C4-2B (cell line): ENCODE measurements around the gene RAB4A.

Experiments used
- H3K27ac ChIP-seq: fragments of 450-650 bp; 2 replicates; pipeline ENCODE4 v1.5.1; 2017
- ZFX ChIP-seq: fragments of 450-650 bp; IDR thresholded peaks from 2 replicates; pipeline ENCODE4 v1.6.1; 2017
- TF ChIP-seq, protein P1 (sequence below): fragments of 450-650 bp; conservative IDR thresholded peaks from 2 replicates; pipeline ENCODE4 v1.5.1; 2017; ENCODE audit warnings: mild to moderate bottlenecking

The RAB4A gene

DNA sequence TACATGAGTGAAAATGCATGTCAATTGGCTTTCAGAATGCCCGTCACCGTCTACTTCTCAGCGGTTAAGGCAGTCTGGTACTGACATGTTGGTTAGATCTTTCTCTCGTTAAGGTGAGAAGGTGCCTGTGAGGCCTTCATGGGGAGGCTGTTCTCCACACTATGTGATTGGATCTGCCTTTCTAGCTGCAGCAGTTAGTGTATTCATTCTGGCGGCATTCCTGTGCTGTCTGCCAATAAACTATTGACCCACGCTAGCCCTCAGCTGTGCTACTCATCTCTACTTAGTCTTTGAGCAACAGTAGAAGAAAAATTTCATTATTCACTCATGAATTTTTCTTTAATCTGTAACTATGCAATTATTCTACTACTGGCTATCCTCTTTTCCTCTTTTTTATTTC, 39.9 kb downstream of the RAB4A start:
- TF ChIP-seq ZFX: no peak
- TF ChIP-seq, protein P1, sequence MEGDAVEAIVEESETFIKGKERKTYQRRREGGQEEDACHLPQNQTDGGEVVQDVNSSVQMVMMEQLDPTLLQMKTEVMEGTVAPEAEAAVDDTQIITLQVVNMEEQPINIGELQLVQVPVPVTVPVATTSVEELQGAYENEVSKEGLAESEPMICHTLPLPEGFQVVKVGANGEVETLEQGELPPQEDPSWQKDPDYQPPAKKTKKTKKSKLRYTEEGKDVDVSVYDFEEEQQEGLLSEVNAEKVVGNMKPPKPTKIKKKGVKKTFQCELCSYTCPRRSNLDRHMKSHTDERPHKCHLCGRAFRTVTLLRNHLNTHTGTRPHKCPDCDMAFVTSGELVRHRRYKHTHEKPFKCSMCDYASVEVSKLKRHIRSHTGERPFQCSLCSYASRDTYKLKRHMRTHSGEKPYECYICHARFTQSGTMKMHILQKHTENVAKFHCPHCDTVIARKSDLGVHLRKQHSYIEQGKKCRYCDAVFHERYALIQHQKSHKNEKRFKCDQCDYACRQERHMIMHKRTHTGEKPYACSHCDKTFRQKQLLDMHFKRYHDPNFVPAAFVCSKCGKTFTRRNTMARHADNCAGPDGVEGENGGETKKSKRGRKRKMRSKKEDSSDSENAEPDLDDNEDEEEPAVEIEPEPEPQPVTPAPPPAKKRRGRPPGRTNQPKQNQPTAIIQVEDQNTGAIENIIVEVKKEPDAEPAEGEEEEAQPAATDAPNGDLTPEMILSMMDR: no peak

DNA sequence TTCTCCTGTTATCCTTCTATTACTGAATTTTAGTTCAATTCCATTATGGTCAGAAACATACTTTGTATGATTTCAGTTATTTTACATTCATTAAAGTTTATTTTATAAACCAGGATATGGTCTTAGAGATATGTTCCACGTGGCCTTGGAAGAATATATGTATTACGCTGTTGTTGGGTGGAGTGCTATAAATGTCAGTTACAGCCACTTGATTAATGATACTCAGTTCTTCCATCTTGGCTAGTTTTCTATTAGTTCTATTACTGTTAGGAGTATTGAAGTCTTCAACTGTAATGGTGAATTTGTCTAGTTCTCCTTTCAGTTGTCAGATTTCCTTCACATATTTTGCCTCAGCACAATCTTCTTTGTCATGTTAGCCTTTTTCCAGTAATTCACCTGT, 45.3 kb downstream of the RAB4A start:
- no peak overlapping the region for H3K27ac ChIP-seq
- TF ChIP-seq ZFX: no peak
- TF ChIP-seq, protein P1: no peak

More for the DNA sequence above, 39.9 kb downstream of the RAB4A start:
- no peak overlapping the region for H3K27ac ChIP-seq

GRCh38 chr1:229318056-229318455, 47.1 kb downstream of the RAB4A start:
- no peak for TF ChIP-seq ZFX
- TF ChIP-seq, protein P1: no peak

GRCh38 chr1:229319487-229319886, 48.6 kb downstream of the RAB4A start:
- H3K27ac ChIP-seq: no peak overlapping the region
- no peak for TF ChIP-seq ZFX
- TF ChIP-seq, protein P1: no peak

More at GRCh38 chr1:229318056-229318455, 47.1 kb downstream of the RAB4A start:
- H3K27ac ChIP-seq: no peak overlapping the region

- TF ChIP-seq, protein P1: no peak
- TF ChIP-seq ZFX: no peak
Observed at GRCh38 chr1:229323201-229323600, 52.3 kb downstream of the RAB4A start.

GRCh38 chr1:229323885-229324553, 53.1 kb downstream of the RAB4A start:
- H3K27ac ChIP-seq: no peak overlapping the region
- no peak for TF ChIP-seq ZFX
- TF ChIP-seq, protein P1: no peak

More at GRCh38 chr1:229323201-229323600, 52.3 kb downstream of the RAB4A start:
- no peak overlapping the region for H3K27ac ChIP-seq

GRCh38 chr1:229325401-229325800, 54.5 kb downstream of the RAB4A start:
- no peak for TF ChIP-seq ZFX
- TF ChIP-seq, protein P1: no peak
- no peak overlapping the region for H3K27ac ChIP-seq
